ENCODE measurements around the gene KCTD11. TPM values are rescaled to one million over a fixed set of nuclear protein-coding genes. Genes with fewer than 3 reads are reported as not detected.

Gene KCTD11
- total and polyA plus RNA-seq, 2 of the 13 experiments (the other 11 are each of a cell fraction or from before 2014, with no cell fraction given), result 1.6 to 2.6 TPM

DNA sequence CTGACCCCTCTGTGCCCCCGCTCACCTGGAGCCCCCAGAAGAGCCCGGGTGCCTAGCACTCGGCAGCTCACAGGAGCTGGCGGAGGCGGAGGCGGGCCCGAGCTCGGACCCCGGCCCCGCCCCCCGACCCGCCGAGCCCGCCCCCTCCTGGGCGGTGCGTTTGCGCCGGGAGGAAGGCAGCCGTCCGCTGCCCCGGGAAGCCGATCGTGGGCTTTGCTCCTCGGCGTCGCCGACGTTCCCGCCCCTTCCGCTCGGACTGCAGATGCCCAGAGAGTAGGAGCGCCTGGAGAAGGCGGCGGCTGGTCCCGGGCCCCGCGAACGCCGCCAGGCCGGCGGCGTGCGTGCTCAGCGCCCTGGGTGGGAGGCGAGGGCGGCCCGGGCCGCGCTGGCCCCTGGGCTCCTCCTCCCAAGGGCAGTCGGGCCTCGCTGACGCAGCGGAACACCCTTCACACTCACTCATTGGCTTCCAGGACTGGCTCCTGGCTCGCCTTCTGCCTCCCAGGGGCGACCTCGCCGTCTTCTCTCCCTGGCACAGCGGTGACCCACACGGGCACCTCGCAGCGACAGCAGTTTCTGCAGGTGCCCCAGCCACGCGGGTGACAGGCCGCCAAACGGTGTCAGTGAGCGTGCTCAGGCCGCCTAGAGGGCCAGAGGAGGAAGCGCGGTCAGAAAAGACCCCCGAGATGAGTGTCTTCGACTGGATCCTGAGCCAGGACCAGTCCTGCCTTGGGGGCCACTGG lies 42.7 kb downstream of the KCTD11 start, which contains the start of gene PLSCR3 (continued):
- TF ChIP-seq RBM39 (IDR thresholded peaks at IDR 0.05; ENCODE audit: low read depth, low read length, poor library complexity, severe bottlenecking) (peak; percentile 75), KLF6 (CRISPR knock-in tag; IDR thresholded peaks at IDR 0.05) (peak; percentile 61; the same call in 1 of the 2 replicates), ZNF788 (CRISPR knock-in tag; IDR thresholded peaks at IDR 0.05; ENCODE audit: borderline replicate concordance) (peak; percentile 30; the same call in 1 of the 2 replicates), ZNF781 (CRISPR knock-in tag; IDR thresholded peaks at IDR 0.05; ENCODE audit: borderline replicate concordance, not compliant biosample characterization) (peak; percentile 52), SPEN (CRISPR knock-in tag; IDR thresholded peaks at IDR 0.05; ENCODE audit: low read depth) (peak; percentile 48; the same call in 1 of the 2 replicates), MIER3 (CRISPR knock-in tag; IDR thresholded peaks at IDR 0.05; ENCODE audit: borderline replicate concordance) (peak; percentile 44; the same call in 1 of the 2 replicates), HOXD1 (CRISPR knock-in tag; IDR thresholded peaks at IDR 0.05) (0 out of 2 replicates have a peak, but pooled peaks have one; percentile 7), KAT8 (CRISPR knock-in tag; IDR thresholded peaks at IDR 0.05) (peak; percentile 21; the same call in 1 of the 2 replicates), ZNF207 (IDR thresholded peaks at IDR 0.05; ENCODE audit: borderline replicate concordance) (no peak), ZC3H4 (CRISPR knock-in tag; IDR thresholded peaks at IDR 0.05; ENCODE audit: borderline replicate concordance) (no peak), ZNF709 (CRISPR knock-in tag; IDR thresholded peaks at IDR 0.05) (0 out of 2 replicates have a peak, but pooled peaks have one; percentile 49)
- TF ChIP-seq, protein P1, sequence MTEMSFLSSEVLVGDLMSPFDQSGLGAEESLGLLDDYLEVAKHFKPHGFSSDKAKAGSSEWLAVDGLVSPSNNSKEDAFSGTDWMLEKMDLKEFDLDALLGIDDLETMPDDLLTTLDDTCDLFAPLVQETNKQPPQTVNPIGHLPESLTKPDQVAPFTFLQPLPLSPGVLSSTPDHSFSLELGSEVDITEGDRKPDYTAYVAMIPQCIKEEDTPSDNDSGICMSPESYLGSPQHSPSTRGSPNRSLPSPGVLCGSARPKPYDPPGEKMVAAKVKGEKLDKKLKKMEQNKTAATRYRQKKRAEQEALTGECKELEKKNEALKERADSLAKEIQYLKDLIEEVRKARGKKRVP (CRISPR knock-in tag; IDR thresholded peaks at IDR 0.05), result no peak
- TF ChIP-seq, protein P2, sequence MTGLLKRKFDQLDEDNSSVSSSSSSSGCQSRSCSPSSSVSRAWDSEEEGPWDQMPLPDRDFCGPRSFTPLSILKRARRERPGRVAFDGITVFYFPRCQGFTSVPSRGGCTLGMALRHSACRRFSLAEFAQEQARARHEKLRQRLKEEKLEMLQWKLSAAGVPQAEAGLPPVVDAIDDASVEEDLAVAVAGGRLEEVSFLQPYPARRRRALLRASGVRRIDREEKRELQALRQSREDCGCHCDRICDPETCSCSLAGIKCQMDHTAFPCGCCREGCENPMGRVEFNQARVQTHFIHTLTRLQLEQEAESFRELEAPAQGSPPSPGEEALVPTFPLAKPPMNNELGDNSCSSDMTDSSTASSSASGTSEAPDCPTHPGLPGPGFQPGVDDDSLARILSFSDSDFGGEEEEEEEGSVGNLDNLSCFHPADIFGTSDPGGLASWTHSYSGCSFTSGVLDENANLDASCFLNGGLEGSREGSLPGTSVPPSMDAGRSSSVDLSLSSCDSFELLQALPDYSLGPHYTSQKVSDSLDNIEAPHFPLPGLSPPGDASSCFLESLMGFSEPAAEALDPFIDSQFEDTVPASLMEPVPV (CRISPR knock-in tag; IDR thresholded peaks at IDR 0.05), result peak; percentile 63; the same call in 1 of the 2 replicates
- TF ChIP-seq, protein P3, sequence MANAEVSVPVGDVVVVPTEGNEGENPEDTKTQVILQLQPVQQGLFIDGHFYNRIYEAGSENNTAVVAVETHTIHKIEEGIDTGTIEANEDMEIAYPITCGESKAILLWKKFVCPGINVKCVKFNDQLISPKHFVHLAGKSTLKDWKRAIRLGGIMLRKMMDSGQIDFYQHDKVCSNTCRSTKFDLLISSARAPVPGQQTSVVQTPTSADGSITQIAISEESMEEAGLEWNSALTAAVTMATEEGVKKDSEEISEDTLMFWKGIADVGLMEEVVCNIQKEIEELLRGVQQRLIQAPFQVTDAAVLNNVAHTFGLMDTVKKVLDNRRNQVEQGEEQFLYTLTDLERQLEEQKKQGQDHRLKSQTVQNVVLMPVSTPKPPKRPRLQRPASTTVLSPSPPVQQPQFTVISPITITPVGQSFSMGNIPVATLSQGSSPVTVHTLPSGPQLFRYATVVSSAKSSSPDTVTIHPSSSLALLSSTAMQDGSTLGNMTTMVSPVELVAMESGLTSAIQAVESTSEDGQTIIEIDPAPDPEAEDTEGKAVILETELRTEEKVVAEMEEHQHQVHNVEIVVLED (CRISPR knock-in tag; IDR thresholded peaks at IDR 0.05; ENCODE audit: borderline replicate concordance), result peak; percentile 42; the same call in 1 of the 2 replicates
- TF ChIP-seq, protein P4, sequence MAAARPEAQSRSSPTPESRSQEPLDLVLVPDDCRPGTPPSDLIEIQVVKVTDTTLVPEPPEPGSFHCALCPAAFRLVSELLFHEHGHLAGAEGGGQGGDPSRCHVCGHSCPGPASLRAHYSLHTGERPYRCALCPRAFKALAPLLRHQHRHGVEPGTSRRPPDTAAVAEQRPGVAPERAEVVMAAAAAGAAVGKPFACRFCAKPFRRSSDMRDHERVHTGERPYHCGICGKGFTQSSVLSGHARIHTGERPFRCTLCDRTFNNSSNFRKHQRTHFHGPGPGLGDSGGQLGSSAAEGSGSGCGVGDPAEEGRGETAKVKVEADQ (CRISPR knock-in tag; IDR thresholded peaks at IDR 0.05; ENCODE audit: borderline replicate concordance), result peak; percentile 58; the same call in 1 of the 2 replicates
- TF ChIP-seq, protein P5, sequence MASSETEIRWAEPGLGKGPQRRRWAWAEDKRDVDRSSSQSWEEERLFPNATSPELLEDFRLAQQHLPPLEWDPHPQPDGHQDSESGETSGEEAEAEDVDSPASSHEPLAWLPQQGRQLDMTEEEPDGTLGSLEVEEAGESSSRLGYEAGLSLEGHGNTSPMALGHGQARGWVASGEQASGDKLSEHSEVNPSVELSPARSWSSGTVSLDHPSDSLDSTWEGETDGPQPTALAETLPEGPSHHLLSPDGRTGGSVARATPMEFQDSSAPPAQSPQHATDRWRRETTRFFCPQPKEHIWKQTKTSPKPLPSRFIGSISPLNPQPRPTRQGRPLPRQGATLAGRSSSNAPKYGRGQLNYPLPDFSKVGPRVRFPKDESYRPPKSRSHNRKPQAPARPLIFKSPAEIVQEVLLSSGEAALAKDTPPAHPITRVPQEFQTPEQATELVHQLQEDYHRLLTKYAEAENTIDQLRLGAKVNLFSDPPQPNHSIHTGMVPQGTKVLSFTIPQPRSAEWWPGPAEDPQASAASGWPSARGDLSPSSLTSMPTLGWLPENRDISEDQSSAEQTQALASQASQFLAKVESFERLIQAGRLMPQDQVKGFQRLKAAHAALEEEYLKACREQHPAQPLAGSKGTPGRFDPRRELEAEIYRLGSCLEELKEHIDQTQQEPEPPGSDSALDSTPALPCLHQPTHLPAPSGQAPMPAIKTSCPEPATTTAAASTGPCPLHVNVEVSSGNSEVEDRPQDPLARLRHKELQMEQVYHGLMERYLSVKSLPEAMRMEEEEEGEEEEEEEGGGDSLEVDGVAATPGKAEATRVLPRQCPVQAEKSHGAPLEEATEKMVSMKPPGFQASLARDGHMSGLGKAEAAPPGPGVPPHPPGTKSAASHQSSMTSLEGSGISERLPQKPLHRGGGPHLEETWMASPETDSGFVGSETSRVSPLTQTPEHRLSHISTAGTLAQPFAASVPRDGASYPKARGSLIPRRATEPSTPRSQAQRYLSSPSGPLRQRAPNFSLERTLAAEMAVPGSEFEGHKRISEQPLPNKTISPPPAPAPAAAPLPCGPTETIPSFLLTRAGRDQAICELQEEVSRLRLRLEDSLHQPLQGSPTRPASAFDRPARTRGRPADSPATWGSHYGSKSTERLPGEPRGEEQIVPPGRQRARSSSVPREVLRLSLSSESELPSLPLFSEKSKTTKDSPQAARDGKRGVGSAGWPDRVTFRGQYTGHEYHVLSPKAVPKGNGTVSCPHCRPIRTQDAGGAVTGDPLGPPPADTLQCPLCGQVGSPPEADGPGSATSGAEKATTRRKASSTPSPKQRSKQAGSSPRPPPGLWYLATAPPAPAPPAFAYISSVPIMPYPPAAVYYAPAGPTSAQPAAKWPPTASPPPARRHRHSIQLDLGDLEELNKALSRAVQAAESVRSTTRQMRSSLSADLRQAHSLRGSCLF (CRISPR knock-in tag; IDR thresholded peaks at IDR 0.05; ENCODE audit: borderline replicate concordance), result no peak
